ENCODE results near the gene SPHK2. TPM values are rescaled to one million over a fixed set of nuclear protein-coding genes. Genes with fewer than 3 reads are reported as not detected.
A peak's percentile ranks its signal among the peaks of the same experiment; 100 is the strongest.
"Not testable (repeated sequence)": the region's sequence is repeated elsewhere in the genome, so short reads cannot be mapped to it uniquely, and the experiment has no call there.

The SPHK2 gene
- total RNA-seq, 6 donors from 2014 or later: 9.1 to 50.3 (median 26.8) TPM

DNA sequence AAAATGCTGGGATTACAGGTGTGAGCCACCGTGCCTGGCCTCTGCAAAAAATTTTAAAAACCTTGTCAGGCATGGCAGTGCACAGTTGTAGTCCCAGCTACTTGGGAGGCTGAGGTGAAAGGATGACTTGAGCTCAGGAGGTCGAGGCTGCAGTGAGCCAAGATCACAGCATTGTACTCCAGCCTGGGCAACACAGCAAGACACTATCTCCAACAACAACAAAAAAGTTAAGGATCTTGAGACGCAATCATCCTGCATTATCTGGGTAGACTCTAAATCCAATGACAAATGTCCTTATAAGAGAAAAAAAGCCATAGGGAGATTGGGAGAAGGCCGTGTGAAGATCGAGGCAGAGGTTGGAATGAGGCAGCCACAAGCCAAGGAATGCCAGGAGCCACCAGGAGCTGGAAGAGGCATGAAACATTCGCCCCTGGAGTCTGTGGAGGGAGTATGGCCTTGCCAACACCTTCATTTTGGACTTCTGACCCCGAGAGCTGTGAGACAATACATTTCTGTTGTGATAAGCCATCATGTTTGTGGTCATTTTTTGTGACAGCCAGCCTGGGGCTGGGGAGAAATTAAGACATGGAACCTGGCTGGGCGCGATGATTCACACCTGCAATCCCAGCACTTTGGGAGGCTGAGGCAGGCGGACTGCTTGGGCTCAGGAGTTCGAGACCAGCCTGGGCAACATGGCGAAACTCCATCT lies 31.8 kb downstream of the SPHK2 start:
- WGBS, 2 donors: 91 to 93% methylated on average over 12 of the region's 12 CpGs
- no peaks in the 10 kb centered on the region for H3K27me3 ChIP-seq
- no peak for DNase-seq
- no peak overlapping the region for H3K4me3 ChIP-seq
- no peak overlapping the region for H3K27ac ChIP-seq
- H3K36me3 ChIP-seq: no peaks in the 10 kb centered on the region
- TF ChIP-seq POLR2A (IDR thresholded peaks at IDR 0.05) (no peak), EP300 (IDR thresholded peaks at IDR 0.05) (no peak), POLR2AphosphoS5 (IDR thresholded peaks at IDR 0.05) (no peak)
- TF ChIP-seq, protein P1, sequence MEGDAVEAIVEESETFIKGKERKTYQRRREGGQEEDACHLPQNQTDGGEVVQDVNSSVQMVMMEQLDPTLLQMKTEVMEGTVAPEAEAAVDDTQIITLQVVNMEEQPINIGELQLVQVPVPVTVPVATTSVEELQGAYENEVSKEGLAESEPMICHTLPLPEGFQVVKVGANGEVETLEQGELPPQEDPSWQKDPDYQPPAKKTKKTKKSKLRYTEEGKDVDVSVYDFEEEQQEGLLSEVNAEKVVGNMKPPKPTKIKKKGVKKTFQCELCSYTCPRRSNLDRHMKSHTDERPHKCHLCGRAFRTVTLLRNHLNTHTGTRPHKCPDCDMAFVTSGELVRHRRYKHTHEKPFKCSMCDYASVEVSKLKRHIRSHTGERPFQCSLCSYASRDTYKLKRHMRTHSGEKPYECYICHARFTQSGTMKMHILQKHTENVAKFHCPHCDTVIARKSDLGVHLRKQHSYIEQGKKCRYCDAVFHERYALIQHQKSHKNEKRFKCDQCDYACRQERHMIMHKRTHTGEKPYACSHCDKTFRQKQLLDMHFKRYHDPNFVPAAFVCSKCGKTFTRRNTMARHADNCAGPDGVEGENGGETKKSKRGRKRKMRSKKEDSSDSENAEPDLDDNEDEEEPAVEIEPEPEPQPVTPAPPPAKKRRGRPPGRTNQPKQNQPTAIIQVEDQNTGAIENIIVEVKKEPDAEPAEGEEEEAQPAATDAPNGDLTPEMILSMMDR (IDR thresholded peaks at IDR 0.05): no peak
- no peaks in the 10 kb centered on the region for H3K9me3 ChIP-seq
- peaks cover 0 to 7% (median 5%) of the 10 kb centered on the region in 4 donors for H3K4me1 ChIP-seq
- no peak for ATAC-seq (ENCODE audit: low FRiP score in 2 of 2)

DNA sequence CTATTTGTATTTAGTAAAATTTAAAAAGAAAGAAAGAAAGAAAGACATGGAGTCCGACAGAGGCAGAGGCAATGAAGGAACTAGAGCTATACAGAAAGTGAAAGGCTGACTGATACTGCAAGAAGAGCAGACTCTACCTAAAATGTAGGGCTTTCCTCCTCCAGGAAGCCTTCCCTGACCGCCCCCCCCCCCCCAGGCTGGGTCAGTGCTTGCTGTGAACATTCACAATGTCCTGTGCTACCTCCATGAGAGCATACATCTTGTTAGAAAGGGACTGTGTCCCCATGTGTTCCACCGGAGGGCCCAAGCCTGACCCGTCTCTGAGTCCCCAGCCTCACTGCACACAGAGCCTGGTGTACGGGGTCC lies 32.4 kb downstream of the SPHK2 start:
- Histone ChIP-seq H3K4me3 (no peak overlapping the region), H3K4me1 (peaks cover 0 to 3% (median 0%) of the 10 kb centered on the region in 4 donors), H3K27ac (no peak overlapping the region), H3K27me3 (no peaks in the 10 kb centered on the region), H3K36me3 (no peaks in the 10 kb centered on the region), H3K9me3 (no peaks in the 10 kb centered on the region)
- no peak for TF ChIP-seq POLR2A (IDR thresholded peaks at IDR 0.05)
- no peak for TF ChIP-seq POLR2AphosphoS5 (IDR thresholded peaks at IDR 0.05)
- TF ChIP-seq, protein P1 (IDR thresholded peaks at IDR 0.05): no peak
- no peak for TF ChIP-seq EP300 (IDR thresholded peaks at IDR 0.05)
- no peak for ATAC-seq (ENCODE audit: low FRiP score in 2 of 2)
- DNase-seq: no peak
- WGBS, 2 donors: 88% methylated on average over 2 to 5 of the region's 5 CpGs

DNA sequence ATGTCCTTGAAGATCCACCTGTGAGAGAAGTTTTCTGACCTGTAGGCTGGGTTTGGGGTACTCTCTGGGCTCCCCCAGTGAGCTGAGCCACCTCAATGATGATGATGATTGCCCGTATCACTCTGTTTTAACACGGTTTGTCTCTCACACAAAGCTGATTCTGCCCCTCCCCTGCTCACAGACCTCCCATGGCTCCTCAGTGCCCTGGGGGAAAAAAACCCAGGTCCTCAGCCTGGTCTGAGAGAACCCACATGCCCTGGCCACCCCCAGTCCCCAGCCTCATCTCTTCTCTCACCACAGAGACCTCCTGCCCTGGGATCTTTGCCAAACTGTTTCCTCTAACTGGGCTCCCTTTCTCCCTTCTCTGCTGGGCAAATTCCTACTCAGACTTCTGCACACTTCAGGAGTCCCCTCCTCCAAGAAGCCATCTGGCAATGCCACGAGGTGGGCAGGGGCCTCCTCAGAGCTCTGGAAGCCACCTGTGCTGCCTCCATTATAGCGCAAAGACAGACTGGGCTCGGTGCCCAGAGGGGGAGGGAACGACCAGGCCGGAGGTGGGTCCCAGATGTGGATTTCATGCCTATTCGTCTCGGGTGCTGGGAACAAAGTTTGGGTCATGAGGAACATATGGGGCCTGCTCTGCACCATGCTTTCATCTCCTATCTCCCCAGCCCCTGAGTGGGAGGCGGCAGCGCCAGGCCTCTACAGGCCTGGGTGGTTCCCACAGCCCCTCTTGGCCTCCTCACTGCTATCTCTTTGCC lies 35.2 kb downstream of the SPHK2 start:
- no peaks in the 10 kb centered on the region for H3K4me1 ChIP-seq
- ATAC-seq (ENCODE audit: low FRiP score in 2 of 2) (no peak), DNase-seq (no peak)
- TF ChIP-seq, protein P1 (IDR thresholded peaks at IDR 0.05): no peak
- TF ChIP-seq POLR2A (IDR thresholded peaks at IDR 0.05) (no peak), POLR2AphosphoS5 (IDR thresholded peaks at IDR 0.05) (no peak), EP300 (IDR thresholded peaks at IDR 0.05) (no peak)
- H3K9me3 ChIP-seq: no peaks in the 10 kb centered on the region
- no peaks in the 10 kb centered on the region for H3K36me3 ChIP-seq
- H3K27me3 ChIP-seq: no peaks in the 10 kb centered on the region
- 57 to 67% methylated on average over 6 to 11 of the region's 11 CpGs for WGBS, 2 donors
- no peak overlapping the region for H3K4me3 ChIP-seq
- H3K27ac ChIP-seq: no peak overlapping the region

- ATAC-seq (ENCODE audit: low FRiP score in 2 of 2): peak in 1 of 2 donors; percentile 21
- no peaks in the 10 kb centered on the region for H3K36me3 ChIP-seq
- TF ChIP-seq EP300 (IDR thresholded peaks at IDR 0.05) (no peak), POLR2A (IDR thresholded peaks at IDR 0.05) (no peak), POLR2AphosphoS5 (IDR thresholded peaks at IDR 0.05) (no peak)
- TF ChIP-seq, protein P1 (IDR thresholded peaks at IDR 0.05): no peak
- H3K4me1 ChIP-seq: peaks cover 7 to 15% (median 12%) of the 10 kb centered on the region in 4 donors
- DNase-seq: no peak
- no peak overlapping the region for H3K27ac ChIP-seq
- H3K27me3 ChIP-seq: no peaks in the 10 kb centered on the region
- H3K9me3 ChIP-seq: no peaks in the 10 kb centered on the region
- H3K4me3 ChIP-seq: no peak overlapping the region
- 59 to 69% methylated on average over 16 of the region's 16 CpGs for WGBS, 2 donors
Observed at GRCh38 chr19:48656840-48657474, 37.7 kb downstream of the SPHK2 start.

GRCh38 chr19:48657828-48658227 lies 38.5 kb downstream of the SPHK2 start:
- not testable (repeated sequence) for DNase-seq; H3K9me3 ChIP-seq; H3K36me3 ChIP-seq; ATAC-seq (ENCODE audit: low FRiP score in 2 of 2); H3K27ac ChIP-seq; H3K4me3 ChIP-seq; H3K27me3 ChIP-seq
- 92 to 94% methylated on average over 5 of the region's 5 CpGs for WGBS, 2 donors
- peaks cover 7 to 15% (median 12%) of the 10 kb centered on the region in 4 donors for H3K4me1 ChIP-seq

Measured in upper lobe of left lung (tissue), 6 donors.